Neural cell (in vitro differentiated cells): ENCODE measurements around the gene KRT73. TPM values are rescaled to one million over a fixed set of nuclear protein-coding genes. Genes with fewer than 3 reads are reported as not detected.

ENCODE experiments used
- H2AFZ ChIP-seq: fragments of 200-600, 300-800 bp; sonication (generic), shearing (Covaris generic); 2 replicates; pipeline ENCODE4 v1.6.0; 2014; ENCODE audit warnings: low read depth, mild to moderate bottlenecking, antibody characterized with exemption, low read length, moderate library complexity
- H3F3A ChIP-seq: fragments of 200-600 bp; shearing (Covaris generic); 2 replicates; pipeline ENCODE4 v1.6.1; 2016; ENCODE audit warnings: mild to moderate bottlenecking, moderate library complexity, mixed read lengths, antibody characterized with exemption, low read length; ENCODE audit not compliant: insufficient read depth, poor library complexity, severe bottlenecking
- H3K27ac ChIP-seq: fragments of 200-600, 300-800 bp; sonication (generic), shearing (Covaris generic); 2 replicates; pipeline ENCODE4 v1.5.1; 2014; ENCODE audit warnings: mild to moderate bottlenecking, low read length, moderate library complexity
- H3K27me3 ChIP-seq: fragments of 300-800, 200-600 bp; sonication (generic), shearing (Covaris generic); 2 replicates; pipeline ENCODE4 v1.6.0; 2014; ENCODE audit warnings: mild to moderate bottlenecking, low read depth, low read length, moderate library complexity; ENCODE audit not compliant: insufficient read depth
- H3K36me3 ChIP-seq: fragments of 300-800, 200-600 bp; sonication (generic), shearing (Covaris generic); 2 replicates; pipeline ENCODE4 v1.5.1; 2014; ENCODE audit warnings: mild to moderate bottlenecking, antibody characterized with exemption, low read length, moderate library complexity; ENCODE audit not compliant: insufficient read depth
- H3K4me2 ChIP-seq: fragments of 300-800, 200-600 bp; sonication (generic), shearing (Covaris generic); 2 replicates; pipeline ENCODE4 v1.6.0; 2014; ENCODE audit warnings: mild to moderate bottlenecking, low read length
- H3K4me3 ChIP-seq: fragments of 300-800, 200-600 bp; sonication (generic), shearing (Covaris generic); 2 replicates; pipeline ENCODE4 v1.5.1; 2014; ENCODE audit warnings: mild to moderate bottlenecking, low read length, moderate library complexity
- H3K79me2 ChIP-seq: fragments of 200-600 bp; shearing (Covaris generic); replicated peaks from 2 replicates; pipeline ENCODE4 v1.6.0; 2014; ENCODE audit warnings: mild to moderate bottlenecking, low read length, moderate library complexity; ENCODE audit not compliant: insufficient read depth
- H3K9ac ChIP-seq: fragments of 300-800, 200-600 bp; sonication (generic), shearing (Covaris generic); 2 replicates; pipeline ENCODE4 v1.6.1; 2016; ENCODE audit warnings: mild to moderate bottlenecking, low read length, mixed read lengths
- H3K9me2 ChIP-seq: fragments of 200-600 bp; shearing (Covaris generic); 2 replicates; pipeline ENCODE4 v1.6.1; 2016; ENCODE audit warnings: mild to moderate bottlenecking, low read length, mixed read lengths; ENCODE audit not compliant: insufficient read depth
- H3K9me3 ChIP-seq: fragments of 200-600, 300-800 bp; sonication (generic), shearing (Covaris generic); 2 replicates; pipeline ENCODE4 v1.6.1; 2016; ENCODE audit warnings: mild to moderate bottlenecking, mixed run types, low read length, moderate library complexity, mixed read lengths
- H4K20me1 ChIP-seq: fragments of 200-600 bp; shearing (Covaris generic); 2 replicates; pipeline ENCODE4 v1.6.1; 2016; ENCODE audit warnings: mild to moderate bottlenecking, mixed run types; ENCODE audit not compliant: insufficient read depth
- CTCF ChIP-seq: fragments of 450-650 bp; IDR thresholded peaks from 2 replicates; pipeline ENCODE4 v1.5.1; 2014; ENCODE audit warnings: antibody characterized with exemption, mild to moderate bottlenecking, moderate library complexity; ENCODE audit not compliant: poor library complexity, severe bottlenecking
- EP300 ChIP-seq: fragments of 450-650 bp; conservative IDR thresholded peaks from 2 replicates; pipeline ENCODE4 v1.6.1; 2014; ENCODE audit warnings: antibody characterized with exemption, mild to moderate bottlenecking, moderate library complexity; ENCODE audit not compliant: poor library complexity, severe bottlenecking
- EZH2 ChIP-seq: fragments of 200-600, 300-800 bp; shearing (Covaris generic), sonication (generic); IDR thresholded peaks from 2 replicates; pipeline ENCODE4 v1.6.1; 2014; ENCODE audit warnings: antibody characterized with exemption, low read length, borderline replicate concordance, mild to moderate bottlenecking; ENCODE audit not compliant: insufficient read depth, poor library complexity, severe bottlenecking
- MXI1 ChIP-seq: fragments of 450-650 bp; conservative IDR thresholded peaks from 2 replicates; pipeline ENCODE4 v1.6.1; 2014; ENCODE audit warnings: antibody characterized with exemption, mild to moderate bottlenecking; ENCODE audit not compliant: poor library complexity, severe bottlenecking
- POLR2AphosphoS5 ChIP-seq: IDR thresholded peaks from 2 replicates; pipeline ENCODE4 v1.6.1; 2012
- RAD21 ChIP-seq: fragments of 450-650 bp; conservative IDR thresholded peaks from 2 replicates; pipeline ENCODE4 v1.6.1; 2014; ENCODE audit warnings: antibody characterized with exemption, mild to moderate bottlenecking, moderate library complexity
- REST ChIP-seq: IDR thresholded peaks from 2 replicates; pipeline ENCODE4 v1.6.1; 2012; ENCODE audit warnings: borderline replicate concordance
- SMC3 ChIP-seq: fragments of 450-650 bp; conservative IDR thresholded peaks from 2 replicates; pipeline ENCODE4 v1.6.1; 2014; ENCODE audit warnings: antibody characterized with exemption, mild to moderate bottlenecking, moderate library complexity; ENCODE audit not compliant: poor library complexity
- TAF1 ChIP-seq: IDR thresholded peaks from 2 replicates; pipeline ENCODE4 v1.6.1; 2012; ENCODE audit warnings: low read depth
- polyA plus RNA-seq: library from polyadenylated mRNA; depleted of rRNA; stranded (reverse); fragments of >200 nt; gene quantifications from 2 replicates; pipeline ENCODE4 v1.2.3, GENCODE V29; 2014

Gene KRT73
- polyA plus RNA-seq, 1 donor from 2014 or later, result not detected

- no peak for TF ChIP-seq REST
- TF ChIP-seq SMC3, result no peak
- TF ChIP-seq POLR2AphosphoS5, result no peak
- TF ChIP-seq MXI1, result no peak
- no peak for TF ChIP-seq EZH2
- no peak for TF ChIP-seq RAD21
- no peak for TF ChIP-seq CTCF
- no peak for TF ChIP-seq EP300
- TF ChIP-seq TAF1, result no peak
- Histone ChIP-seq H3K9me3 (no peaks in the 10 kb centered on the region), H2AFZ (no peak overlapping the region), H3K9ac (no peak overlapping the region), H3K4me3 (no peak overlapping the region), H3K36me3 (no peaks in the 10 kb centered on the region), H3K27ac (no peak overlapping the region), H3F3A (no peaks in the 10 kb centered on the region), H3K9me2 (no peaks in the 10 kb centered on the region), H4K20me1 (no peaks in the 10 kb centered on the region), H3K79me2 (no peaks in the 10 kb centered on the region), H3K27me3 (no peaks in the 10 kb centered on the region), H3K4me2 (no peak overlapping the region)
These were observed 3.8 kb downstream of the KRT73 start for GRCh38 chr12:52614381-52615207.

- no peaks in the 10 kb centered on the region for H4K20me1 ChIP-seq
- H3K27me3 ChIP-seq, result no peaks in the 10 kb centered on the region
- H3K9me2 ChIP-seq, result no peaks in the 10 kb centered on the region
- H3K9me3 ChIP-seq, result no peaks in the 10 kb centered on the region
- no peak overlapping the region for H3K4me3 ChIP-seq
- no peak overlapping the region for H3K9ac ChIP-seq
- no peak overlapping the region for H3K27ac ChIP-seq
- H3K79me2 ChIP-seq, result no peaks in the 10 kb centered on the region
- no peak overlapping the region for H3K4me2 ChIP-seq
- H3K36me3 ChIP-seq, result no peaks in the 10 kb centered on the region
- TF ChIP-seq REST (no peak), MXI1 (no peak), TAF1 (no peak), RAD21 (no peak), EZH2 (no peak), POLR2AphosphoS5 (no peak), SMC3 (no peak), CTCF (no peak), EP300 (no peak)
- H2AFZ ChIP-seq, result no peak overlapping the region
- no peaks in the 10 kb centered on the region for H3F3A ChIP-seq
These were observed 4.9 kb downstream of the KRT73 start for GRCh38 chr12:52613384-52614030.
